Heart right ventricle (tissue), 16 donors: ENCODE data around the gene MAP7D1. TPM values are rescaled to one million over a fixed set of nuclear protein-coding genes. Genes with fewer than 3 reads are reported as not detected.
"Not testable (repeated sequence)": the region's sequence is repeated elsewhere in the genome, so short reads cannot be mapped to it uniquely, and the experiment has no call there.

Source experiments
- ATAC-seq, 8 donors: fragments of 200-7000 bp; cut with Tn5 transposase; one replicate each; pipeline ENCODE4 v1.9.1; 2020; ENCODE audit warnings: mild to moderate bottlenecking in 8 of 8, moderate library complexity in 8 of 8, moderate number of reproducible peaks in 1 of 8
- DNase-seq, 2 donors: peaks; one replicate each; pipeline ENCODE4 v3.0.0-alpha.2; 2020
- H3K27ac ChIP-seq, 10 donors: fragments of 200-600 bp; sonication (generic) in 2 of 10; one replicate each; pipeline versions ENCODE4 v1.5.0 to v1.8.0; 2020 to 2022; ENCODE audit warnings: mild to moderate bottlenecking in 3 of 10
- H3K27me3 ChIP-seq, 7 donors: fragments of 200-600 bp; one replicate each; pipeline ENCODE4 v1.8.0; 2021 to 2022; ENCODE audit warnings: mild to moderate bottlenecking in 2 of 7
- H3K36me3 ChIP-seq, 9 donors: fragments of 200-600 bp; sonication (generic) in 1 of 9; one replicate each; pipeline versions ENCODE4 v1.5.0 to v1.8.0; 2020 to 2022; ENCODE audit warnings: mild to moderate bottlenecking in 2 of 9
- H3K4me1 ChIP-seq, 9 donors: fragments of 200-600 bp; sonication (generic) in 1 of 9; one replicate each; pipeline versions ENCODE4 v1.5.0 to v1.8.0; 2020 to 2022; ENCODE audit warnings: mild to moderate bottlenecking in 4 of 9
- H3K4me3 ChIP-seq, 10 donors: fragments of 200-600 bp; sonication (generic) in 2 of 10; one replicate each; pipeline versions ENCODE4 v1.5.0 to v1.8.0; 2020 to 2022; ENCODE audit warnings: mild to moderate bottlenecking in 7 of 10, moderate library complexity in 2 of 10
- H3K9me3 ChIP-seq, 11 donors: fragments of 200-600 bp in 10 of 11; sonication (generic) in 2 of 11; one replicate each; pipeline versions ENCODE4 v1.5.0 to v1.8.0; 2013 to 2022; ENCODE audit warnings: mild to moderate bottlenecking in 2 of 11, control low read depth in 1 of 11, moderate library complexity in 1 of 11
- CTCF ChIP-seq, 9 donors: fragments of 200-600 bp; sonication (generic) in 2 of 9; IDR thresholded peaks; one replicate each; pipeline versions ENCODE4 v1.5.0 to v1.8.0; 2021 to 2022; ENCODE audit warnings: antibody characterized with exemption in 9 of 9, mild to moderate bottlenecking in 5 of 9, moderate library complexity in 1 of 9
- WGBS, 2 donors: extraction: QIAGEN DNeasy Blood & Tissue Kit; methylation state at CpG; one replicate each; pipeline ENCODE4 v1.1.7; 2013; ENCODE audit warnings: inconsistent platforms in 1 of 2; 5-methylcytosine and 5-hydroxymethylcytosine counted together
- intact Hi-C, 10 donors: fragments of 100-400 bp; cut with DNase I; formaldehyde crosslinking; loops; one replicate each; pipeline versions ENCODE4 v1.11.1 to v1.14.2; 2022
- polyA plus RNA-seq, 2 donors: library from polyadenylated mRNA; stranded (reverse); fragments of 200-250 nt; gene quantifications; one replicate each; pipeline ENCODE4 v1.2.3, GENCODE V29; 2013
- total RNA-seq, 10 donors: library from RNA; stranded (reverse); fragmentation: NEBNext Ultra II Directional in 3 of 10; extraction: Animal tissue kit (Norgen Biotek cat#: 25700) in 3 of 10; gene quantifications; one replicate each; pipeline versions ENCODE4 v1.2.1 to v1.2.4, GENCODE V29; 2021 to 2023
- donor health status: Arrhythmogenic right ventricular cardiomyopathy.
- donor health status: ischemic (EF 13 %, LVEDD 7.1; RV severe dilation, severe dysfunction).
- donor health status: healthy with polysubstance abuse.
- donor health status: DM: no; HTN: yes; CAD: no.
- donor health status: DM: no; HTN: no; CAD: no.
- donor health status: ischemic (EF 25% LVEDD 6.9; RV normal size, moderate dysfunction).
- donor health status: ischemic (EF 25% LVEDD 5.7; RV mildly dilated, moderate dysfunction).
- donor health status: healthy.
- donor health status: DM: yes; HTN: yes; CAD: no.
- donor health status: Ischemic cardiomyopathy.
- donor health status: ischemic (EF 35%, LVEDD 5.7; RV mildly dilated, moderate dysfunction).
- donor health status: nonischemic (EF 11% LVEDD 7.7; RV severe dilation, severe dysfunction).
- donor health status: DM: yes; HTN: yes; CAD: no.
- donor health status: PGD.
- donor health status: ischemic (EF 29% LVEDD 5.4; RV normal size, mild dysfunction).
- donor health status: nonischemic (EF 23%, LVEDD 6.1; RV moderate dilation, normal function).

The MAP7D1 gene
- total and polyA plus RNA-seq, 12 donors, result 176 to 364 (median 320) TPM

GRCh38 chr1:36183309-36183856 is 27.4 kb downstream of the MAP7D1 start:
- H3K27me3 ChIP-seq, result no peaks in the 10 kb centered on the region
- no peak overlapping the region for H3K4me3 ChIP-seq
- WGBS, 2 donors, result 48 to 59% methylated on average over 2 of the region's 2 CpGs
- H3K36me3 ChIP-seq, result peaks cover 0 to 47% (median 30%) of the 10 kb centered on the region in 9 donors
- intact Hi-C loops, result loop anchor here in 3 of 10 donors (10.0 kb wide), 2 partner anchors 79 to 101 kb away; no protein-coding TSS in a partner anchor
- H3K27ac ChIP-seq, result peak overlapping the region in 5 of 10 donors; percentile 3 to 35 (median 24)
- no peaks in the 10 kb centered on the region for H3K9me3 ChIP-seq
- TF ChIP-seq CTCF (IDR thresholded peaks at IDR 0.05), result no peak
- no peak for DNase-seq
- H3K4me1 ChIP-seq, result peaks cover 0 to 39% (median 12%) of the 10 kb centered on the region in 9 donors
- ATAC-seq, result no peak

- Histone ChIP-seq H3K4me1 (peaks cover 0 to 24% (median 10%) of the 10 kb centered on the region in 9 donors), H3K27ac (peak overlapping the region; percentile 68 to 93 (median 83)), H3K9me3 (no peaks in the 10 kb centered on the region), H3K36me3 (peaks cover 0 to 1% (median 0%) of the 10 kb centered on the region in 9 donors), H3K4me3 (peak overlapping the region in 2 of 10 donors; percentile 9 to 19), H3K27me3 (no peaks in the 10 kb centered on the region)
- intact Hi-C loops, result loop anchor here (1.0 to 10.0 kb wide), 10 partner anchors 36 to 97 kb away; partner anchors contain the start of gene TRAPPC3 (in 6 of the 10)
- ATAC-seq, result peak; percentile 91 to 97 (median 96)
- peak; percentile 76 to 90 for DNase-seq
- WGBS, 2 donors, result 4 to 5% methylated on average over 9 of the region's 9 CpGs
- peak; percentile 67 to 94 (median 86) for TF ChIP-seq CTCF (IDR thresholded peaks at IDR 0.05)
Measured at GRCh38 chr1:36187800-36188593, 32.0 kb downstream of the MAP7D1 start.

GRCh38 chr1:36196805-36197204 is 40.8 kb downstream of the MAP7D1 start:
- H3K27me3 ChIP-seq, H3K9me3 ChIP-seq, DNase-seq, H3K36me3 ChIP-seq, ATAC-seq, H3K4me3 ChIP-seq, H3K27ac ChIP-seq: not testable (repeated sequence)
- intact Hi-C loops, result loop anchor here in 1 of 10 donors (10.0 kb wide), 1 partner anchor 88 kb away; no protein-coding TSS in a partner anchor
- 91 to 92% methylated on average over 12 of the region's 12 CpGs for WGBS, 2 donors
- H3K4me1 ChIP-seq, result peaks cover 0 to 31% (median 5%) of the 10 kb centered on the region in 9 donors

DNA sequence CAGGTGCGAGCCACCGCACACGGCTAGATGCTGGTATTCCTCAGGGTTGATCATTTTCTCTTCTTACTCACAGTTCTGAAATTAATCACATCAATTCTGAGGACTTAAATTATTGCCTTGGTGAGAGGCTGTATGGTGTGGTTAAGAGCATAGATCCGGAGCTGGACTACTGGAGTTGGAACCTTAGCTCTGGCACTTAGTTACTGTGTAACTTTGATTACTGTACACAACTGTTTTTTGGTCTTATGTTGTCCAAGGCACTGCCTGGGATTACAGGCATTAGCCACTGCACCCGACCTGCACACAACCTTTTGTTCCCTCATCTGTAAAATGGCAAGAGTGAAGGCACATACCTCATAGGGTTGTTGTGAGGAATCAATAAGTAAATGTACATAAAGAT is 42.7 kb downstream of the MAP7D1 start:
- no peaks in the 10 kb centered on the region for H3K27me3 ChIP-seq
- no peak overlapping the region for H3K4me3 ChIP-seq
- peaks cover 5 to 41% (median 14%) of the 10 kb centered on the region in 9 donors for H3K4me1 ChIP-seq
- DNase-seq (no peak), ATAC-seq (no peak)
- 94 to 95% methylated on average over 5 of the region's 5 CpGs for WGBS, 2 donors
- H3K9me3 ChIP-seq, result no peaks in the 10 kb centered on the region
- H3K36me3 ChIP-seq, result no peaks in the 10 kb centered on the region
- intact Hi-C loops, result loop anchor here in 1 of 10 donors (10.0 kb wide), 1 partner anchor 86 kb away; no protein-coding TSS in a partner anchor
- peak overlapping the region in 2 of 10 donors; percentile 64 to 87 for H3K27ac ChIP-seq
- no peak for TF ChIP-seq CTCF (IDR thresholded peaks at IDR 0.05)
